HepG2 (cell line): ENCODE measurements around the gene TMEM108. TPM values are rescaled to one million over a fixed set of nuclear protein-coding genes. Genes with fewer than 3 reads are reported as not detected.

ENCODE experiments used
- ATAC-seq: fragments of 200-7000 bp; cut with Tn5 transposase; 3 replicates; pipeline ENCODE4 v1.9.1; 2020; ENCODE audit warnings: mild to moderate bottlenecking, moderate library complexity
- BruUV-seq: library from RNA; stranded (reverse); fragments of 400-500 nt; replicated peaks from 2 replicates; lab custom pipeline; 2021; lab: Mats Ljungman, UMichigan
- CTCF ChIA-PET: fragments of 300-600 bp; formaldehyde crosslinking; extraction: SDS; loops from one replicate; lab custom pipeline; 2021; ENCODE audit warnings: low total read pairs, inconsistent platforms, low intra/inter-chr PET ratio; lab: Yijun Ruan, JAX
- POLR2A ChIA-PET: fragments of 350-600 bp; sonication (Branson Sonifier 250); formaldehyde crosslinking; loops from one replicate; lab custom pipeline; 2020; ENCODE audit warnings: antibody characterized with exemption, inconsistent platforms; lab: Yijun Ruan, JAX
- DNase-seq: peaks from one replicate; pipeline ENCODE4 v3.0.0-alpha.2; 2015; ENCODE audit warnings: low spot score
- FAIRE-seq: peaks from 3 replicates; lab custom pipeline; 2011; peaks lifted over from hg19 to GRCh38; lab: Jason Lieb, UNC
- H2AFZ ChIP-seq: one replicate; pipeline ENCODE4 v1.6.1; 2011; ENCODE audit warnings: low read length, inconsistent platforms
- H3K27ac ChIP-seq: fragments of 300-600 bp; 3 replicates; pipeline ENCODE4 v1.8.0; 2011; ENCODE audit warnings: mixed run types, mild to moderate bottlenecking, mixed read lengths, low read length, inconsistent platforms; ENCODE audit not compliant: insufficient read depth; ENCODE audit errors: extremely low read length
- H3K27me3 ChIP-seq, 2 experiments: fragments of 200-600 bp in 1 of 2; 2 replicates in 1 of 2; 3 replicates in 1 of 2; pipeline versions ENCODE4 v1.6.0 to v1.8.0; 2011; ENCODE audit warnings: low read length in 2 of 2, mild to moderate bottlenecking in 2 of 2, moderate library complexity in 2 of 2, inconsistent platforms in 1 of 2; ENCODE audit not compliant: insufficient read depth in 2 of 2, control insufficient read depth in 1 of 2
- H3K36me3 ChIP-seq, 2 experiments: fragments of 200-600 bp in 1 of 2; replicated peaks in 1 of 2; 2 replicates in 1 of 2; 3 replicates in 1 of 2; pipeline versions ENCODE4 v1.5.1 to v1.8.0; 2011; ENCODE audit warnings: low read length in 2 of 2, inconsistent platforms in 1 of 2; ENCODE audit not compliant: insufficient read depth in 2 of 2, control insufficient read depth in 1 of 2
- H3K4me1 ChIP-seq: 2 replicates; pipeline ENCODE4 v1.5.1; 2012; ENCODE audit warnings: low read length, inconsistent platforms; ENCODE audit not compliant: insufficient read depth
- H3K4me2 ChIP-seq: 2 replicates; pipeline ENCODE4 v1.6.0; 2011; ENCODE audit warnings: low read depth, low read length, inconsistent platforms
- H3K4me3 ChIP-seq, 3 experiments: fragments of 200-600 bp in 1 of 3; sonication (generic), shearing (Covaris generic) in 1 of 3; replicated peaks in 1 of 3; 2 replicates each; pipeline ENCODE4 v1.5.1; 2011 to 2016; ENCODE audit warnings: low read length in 3 of 3, inconsistent platforms in 2 of 3, low read depth in 2 of 3, mild to moderate bottlenecking in 2 of 3, control low read depth in 1 of 3, mixed read lengths in 1 of 3; ENCODE audit not compliant: insufficient read depth in 1 of 3
- H3K79me2 ChIP-seq: one replicate; pipeline ENCODE4 v1.6.1; 2011; ENCODE audit warnings: low read length, inconsistent platforms; ENCODE audit not compliant: insufficient read depth
- H3K9ac ChIP-seq: 2 replicates; pipeline ENCODE4 v1.6.0; 2011; ENCODE audit warnings: mild to moderate bottlenecking, low read depth, low read length, inconsistent platforms; ENCODE audit not compliant: insufficient read depth
- H3K9me3 ChIP-seq: 2 replicates; pipeline ENCODE4 v1.5.1; 2012; ENCODE audit warnings: mild to moderate bottlenecking, low read length
- H4K20me1 ChIP-seq: 2 replicates; pipeline ENCODE4 v1.6.0; 2011; ENCODE audit warnings: inconsistent platforms, mild to moderate bottlenecking, low read length, moderate library complexity; ENCODE audit not compliant: insufficient read depth
- ELK4 ChIP-seq: sonication (generic); formaldehyde crosslinking; IDR thresholded peaks from 2 replicates; pipeline ENCODE4 v1.9.0; 2021; ENCODE audit warnings: missing genetic modification reagents, borderline replicate concordance
- JDP2 ChIP-seq: sonication (generic); formaldehyde crosslinking; IDR thresholded peaks from 2 replicates; pipeline ENCODE4 v1.8.1; 2022; ENCODE audit warnings: missing genetic modification reagents, borderline replicate concordance
- KDM5A ChIP-seq: fragments of 200-600 bp; sonication (generic); IDR thresholded peaks from 2 replicates; pipeline ENCODE4 v1.7.0; 2018; ENCODE audit warnings: antibody characterized with exemption, mild to moderate bottlenecking, low read length, borderline replicate concordance
- MEF2D ChIP-seq: sonication (generic); formaldehyde crosslinking; IDR thresholded peaks from 2 replicates; pipeline ENCODE4 v1.5.1; 2020; ENCODE audit warnings: mild to moderate bottlenecking, missing genetic modification reagents
- MEIS1 ChIP-seq: sonication (generic); formaldehyde crosslinking; IDR thresholded peaks from 2 replicates; pipeline ENCODE4 v1.9.0; 2021; ENCODE audit warnings: mild to moderate bottlenecking, missing genetic modification reagents, moderate library complexity, borderline replicate concordance
- MTF2 ChIP-seq: sonication (generic); formaldehyde crosslinking; IDR thresholded peaks from 2 replicates; pipeline ENCODE4 v1.5.0; 2020; ENCODE audit warnings: missing genetic modification reagents, borderline replicate concordance
- PPARG ChIP-seq: conservative IDR thresholded peaks from 2 replicates; pipeline ENCODE4 v1.6.1; 2016; ENCODE audit warnings: missing biosample characterization, missing genetic modification reagents
- XBP1 ChIP-seq: sonication (generic); formaldehyde crosslinking; IDR thresholded peaks from 2 replicates; pipeline ENCODE4 v1.5.0; 2020; ENCODE audit warnings: missing genetic modification reagents
- ZBTB39 ChIP-seq: sonication (generic); formaldehyde crosslinking; IDR thresholded peaks from 2 replicates; pipeline ENCODE4 v1.5.0; 2020; ENCODE audit warnings: missing genetic modification reagents
- ZFP36 ChIP-seq: fragments of 150-350 bp; IDR thresholded peaks from 2 replicates; pipeline ENCODE4 v1.6.1; 2018; ENCODE audit warnings: borderline replicate concordance, low read length, low read depth; ENCODE audit not compliant: partially characterized antibody
- ZNF225 ChIP-seq: sonication (generic); formaldehyde crosslinking; IDR thresholded peaks from 2 replicates; pipeline ENCODE4 v1.4.0; 2020; ENCODE audit warnings: mild to moderate bottlenecking, missing genetic modification reagents
- ZNF256 ChIP-seq: sonication (generic); formaldehyde crosslinking; conservative IDR thresholded peaks from 2 replicates; pipeline ENCODE4 v1.4.0; 2020; ENCODE audit warnings: missing genetic modification reagents
- ZNF430 ChIP-seq: sonication (generic); formaldehyde crosslinking; IDR thresholded peaks from 2 replicates; pipeline ENCODE4 v1.9.0; 2021; ENCODE audit warnings: mild to moderate bottlenecking, missing genetic modification reagents
- WGBS: methylation state at CpG from one replicate; pipeline ENCODE4 v1.1.6; 2017; ENCODE audit warnings: low lambda C conversion rate; 5-methylcytosine and 5-hydroxymethylcytosine counted together
- in situ Hi-C: cut with HindIII; loops from 2 replicates; pipeline ENCODE4 v1.10.0; 2017; ENCODE audit warnings: low pct_unique_long_range_greater_than_20kb; ENCODE audit not compliant: extremely low pct_ligation_motif_present
- intact Hi-C: fragments of 100-400 bp; cut with micrococcal nuclease; formaldehyde crosslinking; loops from one replicate; pipeline ENCODE4 v1.10.0; 2022; ENCODE audit not compliant: unreplicated experiment
- polyA plus RNA-seq, 8 experiments: library from polyadenylated mRNA; depleted of rRNA in 3 of 8; stranded (reverse) in 7 of 8; unstranded in 1 of 8; fragments of >200 nt; fragmentation: Illumina TruSeq in 4 of 8; extraction: Trizol in 4 of 8; gene quantifications; 2 replicates each; pipeline versions ENCODE4 v1.2.1 to v1.2.3, GENCODE V29; 2011 to 2016; ENCODE audit warnings: low read depth in 4 of 8, missing spikeins in 1 of 8, mixed read lengths in 1 of 8; ENCODE audit not compliant: insufficient read depth in 1 of 8
- total RNA-seq, 5 experiments: library from RNA; depleted of rRNA; stranded (reverse); fragments of >200 nt; fragmentation: Illumina TruSeq; extraction: Trizol; gene quantifications; 2 replicates each; pipeline ENCODE4 v1.2.3, GENCODE V29; 2016; ENCODE audit warnings: low read depth in 1 of 5
- TF ChIP-seq, protein P1 (sequence below): sonication (generic); formaldehyde crosslinking; IDR thresholded peaks from 2 replicates; pipeline ENCODE4 v1.5.1; 2020; ENCODE audit warnings: missing genetic modification reagents, mild to moderate bottlenecking, borderline replicate concordance

TMEM108 gene
- total and polyA plus RNA-seq, 2 of the 13 experiments (the other 11 are each of a cell fraction or from before 2014, with no cell fraction given): not detected

DNA sequence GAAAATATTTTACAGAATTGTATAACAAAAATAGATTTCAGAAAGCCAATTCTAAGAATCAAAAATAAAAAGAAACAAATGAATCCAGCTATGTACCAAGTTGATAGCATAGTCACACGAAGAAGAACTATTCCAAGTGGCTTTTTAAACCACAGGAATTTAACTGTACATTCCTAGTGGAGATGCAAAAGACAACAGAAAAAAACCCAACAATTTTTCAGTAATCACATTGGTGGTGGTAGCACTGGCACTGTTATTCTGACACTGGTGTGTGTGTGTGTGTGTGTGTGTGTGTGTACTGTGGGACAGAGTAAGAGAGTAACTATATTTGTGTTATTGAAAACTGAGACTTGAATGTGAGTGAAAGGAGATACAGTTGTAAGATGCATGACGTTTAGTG is 370.8 kb downstream of the TMEM108 start:
- H3K4me2 ChIP-seq: no peak overlapping the region
- no peak overlapping the region for H3K4me3 ChIP-seq
- H3K9ac ChIP-seq: no peak overlapping the region
- ChIA-PET POLR2A (no interaction called here), CTCF (no interaction called here)
- no peak overlapping the region for H3K27ac ChIP-seq
- H3K4me1 ChIP-seq: no peaks in the 10 kb centered on the region
- ATAC-seq: no peak
- in situ Hi-C loops: no loop called here
- no peaks in the 10 kb centered on the region for H3K36me3 ChIP-seq
- WGBS: 0% methylated on average over 2 of the region's 2 CpGs
- FAIRE-seq: no peak
- no peak for DNase-seq
- TF ChIP-seq ZNF225 (CRISPR knock-in tag) (no peak), MEF2D (CRISPR knock-in tag) (no peak), ZFP36 (no peak), ZNF256 (CRISPR knock-in tag) (no peak), MEIS1 (CRISPR knock-in tag) (no peak), JDP2 (CRISPR knock-in tag) (no peak), ZNF430 (CRISPR knock-in tag) (no peak), XBP1 (no peak), ZBTB39 (CRISPR knock-in tag) (no peak), MTF2 (CRISPR knock-in tag) (no peak), KDM5A (no peak), PPARG (CRISPR knock-in tag) (no peak), ELK4 (CRISPR knock-in tag) (no peak)
- TF ChIP-seq, protein P1, sequence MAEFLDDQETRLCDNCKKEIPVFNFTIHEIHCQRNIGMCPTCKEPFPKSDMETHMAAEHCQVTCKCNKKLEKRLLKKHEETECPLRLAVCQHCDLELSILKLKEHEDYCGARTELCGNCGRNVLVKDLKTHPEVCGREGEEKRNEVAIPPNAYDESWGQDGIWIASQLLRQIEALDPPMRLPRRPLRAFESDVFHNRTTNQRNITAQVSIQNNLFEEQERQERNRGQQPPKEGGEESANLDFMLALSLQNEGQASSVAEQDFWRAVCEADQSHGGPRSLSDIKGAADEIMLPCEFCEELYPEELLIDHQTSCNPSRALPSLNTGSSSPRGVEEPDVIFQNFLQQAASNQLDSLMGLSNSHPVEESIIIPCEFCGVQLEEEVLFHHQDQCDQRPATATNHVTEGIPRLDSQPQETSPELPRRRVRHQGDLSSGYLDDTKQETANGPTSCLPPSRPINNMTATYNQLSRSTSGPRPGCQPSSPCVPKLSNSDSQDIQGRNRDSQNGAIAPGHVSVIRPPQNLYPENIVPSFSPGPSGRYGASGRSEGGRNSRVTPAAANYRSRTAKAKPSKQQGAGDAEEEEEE (CRISPR knock-in tag): no peak
- no peaks in the 10 kb centered on the region for H3K79me2 ChIP-seq
- BruUV-seq: no TSS peak
- intact Hi-C loops: no loop called here
- H4K20me1 ChIP-seq: no peaks in the 10 kb centered on the region
- H2AFZ ChIP-seq: no peak overlapping the region
- peaks cover 0 to 15% of the 10 kb centered on the region in 2 experiments; a peak in 3 of 5 replicates for H3K27me3 ChIP-seq
- H3K9me3 ChIP-seq: no peaks in the 10 kb centered on the region
